ENCODE measurements around the gene CMTM2. TPM values are rescaled to one million over a fixed set of nuclear protein-coding genes. Genes with fewer than 3 reads are reported as not detected.
"Not testable (repeated sequence)": the region's sequence is repeated elsewhere in the genome, so short reads cannot be mapped to it uniquely, and the experiment has no call there.

Gene CMTM2
- total and polyA plus RNA-seq, 5 donors from 2014 or later = 0.49 TPM; not detected in 4

DNA sequence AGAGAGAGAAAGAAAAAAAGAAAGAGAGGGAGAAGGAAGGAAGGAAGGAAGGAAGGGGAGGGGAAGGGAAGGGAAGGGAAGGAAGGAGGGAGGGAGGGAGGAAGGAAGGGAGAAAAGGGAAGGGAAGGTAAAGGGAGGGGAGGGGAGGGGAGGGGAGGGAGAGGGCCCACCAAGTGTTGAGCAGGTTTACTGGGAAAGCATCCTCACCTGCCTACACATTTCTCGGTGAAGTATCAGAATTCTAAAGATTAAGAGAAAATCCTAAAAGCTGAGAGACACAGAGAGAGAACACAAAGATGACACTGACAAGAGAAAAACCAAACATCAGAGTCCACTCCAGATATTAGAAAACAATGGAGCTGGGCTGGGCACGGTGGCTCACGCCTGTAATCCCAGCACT lies 13.0 kb downstream of the CMTM2 start:
- H3K9me3 ChIP-seq (ENCODE audit: control insufficient read depth in 2 of 2, low read length in 2 of 2) = no peaks in the 10 kb centered on the region
- ATAC-seq (ENCODE audit: low read depth in 2 of 2) (no peak), DNase-seq (no peak)
- no peak overlapping the region for H3K27ac Mint-ChIP-seq
- H3K4me3 Mint-ChIP-seq = no peak overlapping the region
- H3K27me3 ChIP-seq (ENCODE audit: control insufficient read depth, insufficient read depth, low read length) = no peaks in the 10 kb centered on the region
- H3K27me3 Mint-ChIP-seq = no peaks in the 10 kb centered on the region
- peaks cover 11 to 40% (median 20%) of the 10 kb centered on the region in 4 donors for H3K4me1 Mint-ChIP-seq
- no peak overlapping the region for H3K27ac ChIP-seq (ENCODE audit: insufficient read depth, low read length, poor library complexity, severe bottlenecking)
- no peaks in the 10 kb centered on the region for H3K36me3 Mint-ChIP-seq
- H3K9me3 Mint-ChIP-seq = peaks cover 0 to 1% (median 0%) of the 10 kb centered on the region in 7 donors
- H3K4me3 ChIP-seq (ENCODE audit: low read depth, low read length) = no peak overlapping the region
- peaks cover 23% of the 10 kb centered on the region for H3K4me1 ChIP-seq (ENCODE audit: control insufficient read depth, insufficient read depth, low read length, poor library complexity, severe bottlenecking)
- H3K36me3 ChIP-seq (ENCODE audit: control insufficient read depth, insufficient read depth, low read length) = no peaks in the 10 kb centered on the region

DNA sequence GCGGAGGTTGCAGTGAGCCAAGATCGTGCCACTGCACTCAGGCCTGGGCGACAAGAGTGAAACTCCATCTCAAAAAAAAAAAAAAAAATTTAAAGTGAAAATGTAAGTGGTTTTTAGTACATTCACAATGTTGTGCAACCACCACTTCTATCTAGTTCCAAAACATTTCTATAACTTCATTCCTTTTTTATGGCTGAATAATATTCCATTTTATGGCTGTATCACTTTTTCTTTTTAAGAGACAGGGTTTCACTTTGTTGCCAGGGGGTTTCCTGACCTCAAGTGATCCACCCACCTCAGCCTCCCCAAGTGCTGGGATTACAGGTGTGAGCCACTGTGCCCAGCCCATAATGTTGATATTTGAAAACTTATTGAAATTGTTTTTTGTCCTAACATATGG lies 13.6 kb downstream of the CMTM2 start:
- no peak overlapping the region for H3K4me3 Mint-ChIP-seq
- no peaks in the 10 kb centered on the region for H3K27me3 Mint-ChIP-seq
- peaks cover 0 to 1% (median 0%) of the 10 kb centered on the region in 7 donors for H3K9me3 Mint-ChIP-seq
- Histone ChIP-seq H3K4me1 (ENCODE audit: control insufficient read depth, insufficient read depth, low read length, poor library complexity, severe bottlenecking) (peaks cover 27% of the 10 kb centered on the region), H3K4me3 (ENCODE audit: low read depth, low read length) (no peak overlapping the region), H3K27ac (ENCODE audit: insufficient read depth, low read length, poor library complexity, severe bottlenecking) (no peak overlapping the region), H3K9me3 (ENCODE audit: control insufficient read depth in 2 of 2, low read length in 2 of 2) (no peaks in the 10 kb centered on the region), H3K27me3 (ENCODE audit: control insufficient read depth, insufficient read depth, low read length) (no peaks in the 10 kb centered on the region), H3K36me3 (ENCODE audit: control insufficient read depth, insufficient read depth, low read length) (no peaks in the 10 kb centered on the region)
- H3K36me3 Mint-ChIP-seq = no peaks in the 10 kb centered on the region
- peaks cover 15 to 41% (median 24%) of the 10 kb centered on the region in 4 donors for H3K4me1 Mint-ChIP-seq
- ATAC-seq (ENCODE audit: low read depth in 2 of 2) (no peak), DNase-seq (no peak)
- no peak overlapping the region for H3K27ac Mint-ChIP-seq

DNA sequence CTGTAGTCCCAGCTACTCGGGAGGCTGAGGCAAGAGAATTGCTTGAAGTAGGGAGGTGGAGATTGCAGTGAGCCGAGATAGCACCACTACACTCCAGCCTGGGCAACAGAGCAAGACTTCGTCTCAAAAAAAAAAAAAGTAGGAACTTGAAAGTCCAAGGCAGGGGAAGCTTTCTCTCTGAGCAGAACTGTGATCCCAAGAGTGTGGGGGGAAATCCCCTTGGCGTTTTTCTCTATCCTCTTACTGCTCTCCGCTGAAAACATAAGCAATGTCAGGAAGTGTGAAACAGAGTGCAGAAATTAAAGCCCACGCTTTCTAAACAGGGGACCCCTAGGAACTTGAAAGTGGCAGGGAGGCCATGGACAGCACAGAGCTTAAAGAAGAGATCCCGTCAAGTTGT lies 15.5 kb downstream of the CMTM2 start:
- H3K27me3 ChIP-seq (ENCODE audit: control insufficient read depth, insufficient read depth, low read length) = no peaks in the 10 kb centered on the region
- H3K27me3 Mint-ChIP-seq = no peaks in the 10 kb centered on the region
- ATAC-seq (ENCODE audit: low read depth in 2 of 2) (no peak), DNase-seq (no peak)
- H3K9me3 Mint-ChIP-seq = peaks cover 0 to 1% (median 0%) of the 10 kb centered on the region in 7 donors
- peak overlapping the region in 1 of 4 donors; percentile 2 for H3K4me3 Mint-ChIP-seq
- no peaks in the 10 kb centered on the region for H3K9me3 ChIP-seq (ENCODE audit: control insufficient read depth in 2 of 2, low read length in 2 of 2)
- H3K4me1 ChIP-seq (ENCODE audit: control insufficient read depth, insufficient read depth, low read length, poor library complexity, severe bottlenecking) = peaks cover 38% of the 10 kb centered on the region
- peaks cover 17 to 44% (median 27%) of the 10 kb centered on the region in 4 donors for H3K4me1 Mint-ChIP-seq
- H3K36me3 Mint-ChIP-seq = no peaks in the 10 kb centered on the region
- H3K27ac ChIP-seq (ENCODE audit: insufficient read depth, low read length, poor library complexity, severe bottlenecking) = no peak overlapping the region
- no peak overlapping the region for H3K27ac Mint-ChIP-seq
- H3K4me3 ChIP-seq (ENCODE audit: low read depth, low read length) = no peak overlapping the region
- H3K36me3 ChIP-seq (ENCODE audit: control insufficient read depth, insufficient read depth, low read length) = no peaks in the 10 kb centered on the region

DNA sequence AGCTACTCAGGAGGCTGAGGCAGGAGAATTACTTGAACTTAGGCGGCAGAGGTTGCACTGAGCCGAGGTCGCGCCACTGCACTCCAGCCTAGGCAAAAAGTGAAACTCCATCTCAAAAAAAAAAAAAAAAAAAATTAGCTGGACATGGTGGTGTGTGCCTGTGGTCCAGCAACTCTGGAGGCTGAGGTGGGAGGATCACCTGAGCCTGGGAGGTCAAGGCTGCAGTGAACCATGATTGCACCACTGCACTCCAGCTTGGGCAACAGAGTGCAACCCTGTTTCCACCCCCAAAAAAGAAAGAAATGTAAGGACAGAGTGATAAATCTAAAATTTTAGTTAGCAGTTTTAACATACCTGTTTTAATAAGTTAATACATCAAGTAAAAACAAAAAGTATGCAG lies 17.3 kb downstream of the CMTM2 start:
- not testable (repeated sequence) for H3K9me3 Mint-ChIP-seq; H3K9me3 ChIP-seq (ENCODE audit: control insufficient read depth in 2 of 2, low read length in 2 of 2); H3K27me3 Mint-ChIP-seq; H3K4me3 ChIP-seq (ENCODE audit: low read depth, low read length); ATAC-seq (ENCODE audit: low read depth in 2 of 2); H3K36me3 Mint-ChIP-seq; H3K36me3 ChIP-seq (ENCODE audit: control insufficient read depth, insufficient read depth, low read length); H3K27ac ChIP-seq (ENCODE audit: insufficient read depth, low read length, poor library complexity, severe bottlenecking); DNase-seq; H3K27me3 ChIP-seq (ENCODE audit: control insufficient read depth, insufficient read depth, low read length)
- Mint-ChIP-seq H3K4me3 (peak overlapping the region in 1 of 4 donors; percentile 63), H3K4me1 (peaks cover 13 to 45% (median 25%) of the 10 kb centered on the region in 4 donors), H3K27ac (peak overlapping the region; percentile 72 to 96 (median 74))
- peaks cover 27% of the 10 kb centered on the region for H3K4me1 ChIP-seq (ENCODE audit: control insufficient read depth, insufficient read depth, low read length, poor library complexity, severe bottlenecking)

DNA sequence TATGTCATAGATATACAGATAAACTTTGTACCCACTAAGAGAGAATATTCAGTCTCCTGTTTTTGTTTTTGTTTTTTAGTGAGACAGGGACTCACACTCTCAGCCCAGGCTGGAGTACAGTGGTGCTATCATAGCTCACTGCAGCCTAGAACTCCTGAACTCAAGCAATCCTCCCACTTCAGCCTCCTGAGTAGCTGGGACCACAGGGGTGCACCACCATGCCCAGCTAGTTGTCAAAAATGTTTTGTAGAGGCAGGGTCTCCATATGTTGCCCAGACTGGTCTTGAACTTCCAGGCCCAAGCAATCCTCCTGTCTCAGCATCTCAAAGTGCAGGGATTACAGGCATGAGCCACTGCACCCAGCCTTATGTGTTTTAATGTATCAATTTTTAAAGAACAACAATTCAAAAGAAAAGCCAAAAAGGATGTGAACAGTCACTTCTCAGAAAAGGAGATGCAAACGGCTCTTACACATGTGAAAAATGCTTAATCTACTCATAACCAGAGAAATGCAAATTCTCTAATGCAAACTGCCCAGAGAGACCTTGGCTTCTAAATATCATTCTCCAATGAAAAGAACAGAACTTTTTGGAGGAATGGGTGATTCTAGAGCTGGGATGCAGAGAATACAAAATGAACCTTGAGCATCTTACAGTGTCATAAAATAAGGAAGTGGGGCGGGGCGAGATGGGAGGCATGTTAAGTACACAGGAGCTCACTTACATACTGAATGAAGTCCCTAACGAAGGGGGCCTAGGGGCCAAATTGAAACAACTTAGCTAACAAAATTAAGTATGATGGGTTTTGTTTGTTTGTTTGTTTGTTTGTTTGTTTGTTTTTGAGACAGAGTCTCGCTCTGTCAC lies 18.0 kb downstream of the CMTM2 start:
- Mint-ChIP-seq H3K4me3 (peak overlapping the region; percentile 30 to 76 (median 60)), H3K9me3 (peaks cover 0 to 4% (median 1%) of the 10 kb centered on the region in 7 donors), H3K27me3 (no peaks in the 10 kb centered on the region), H3K4me1 (peaks cover 13 to 45% (median 25%) of the 10 kb centered on the region in 4 donors), H3K36me3 (no peaks in the 10 kb centered on the region), H3K27ac (peak overlapping the region; percentile 72 to 96 (median 74))
- DNase-seq (peak in 1 of 3 donors; percentile 86), ATAC-seq (ENCODE audit: low read depth in 2 of 2) (peak; percentile 65 to 76)
- peak overlapping the region; percentile 50 for H3K27ac ChIP-seq (ENCODE audit: insufficient read depth, low read length, poor library complexity, severe bottlenecking)
- H3K36me3 ChIP-seq (ENCODE audit: control insufficient read depth, insufficient read depth, low read length) = no peaks in the 10 kb centered on the region
- H3K27me3 ChIP-seq (ENCODE audit: control insufficient read depth, insufficient read depth, low read length) = no peaks in the 10 kb centered on the region
- H3K4me1 ChIP-seq (ENCODE audit: control insufficient read depth, insufficient read depth, low read length, poor library complexity, severe bottlenecking) = peaks cover 27% of the 10 kb centered on the region
- H3K4me3 ChIP-seq (ENCODE audit: low read depth, low read length) = peak overlapping the region; percentile 44
- H3K9me3 ChIP-seq (ENCODE audit: control insufficient read depth in 2 of 2, low read length in 2 of 2) = no peaks in the 10 kb centered on the region

DNA sequence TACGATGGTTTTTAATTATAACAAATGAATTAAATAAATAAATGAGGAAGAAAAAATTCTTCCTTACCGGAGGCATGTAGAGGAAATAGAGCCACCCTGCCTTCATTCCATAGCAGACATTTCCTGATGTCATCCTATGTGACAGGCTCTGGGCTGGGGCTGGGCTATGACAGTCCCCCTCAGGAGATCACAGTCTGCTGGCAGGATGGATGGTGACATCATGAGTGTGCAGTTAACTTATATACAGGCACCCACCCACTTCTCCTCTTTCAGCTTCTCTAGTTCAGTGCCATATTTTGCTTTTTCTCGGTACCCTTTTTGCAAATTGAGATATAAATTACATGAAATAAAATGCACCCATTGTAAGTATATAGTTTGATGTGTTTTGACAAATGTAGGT lies 18.8 kb downstream of the CMTM2 start:
- no peak overlapping the region for H3K27ac ChIP-seq (ENCODE audit: insufficient read depth, low read length, poor library complexity, severe bottlenecking)
- H3K9me3 ChIP-seq (ENCODE audit: control insufficient read depth in 2 of 2, low read length in 2 of 2) = no peaks in the 10 kb centered on the region
- Mint-ChIP-seq H3K27ac (peak overlapping the region; percentile 74 to 80 (median 77)), H3K27me3 (no peaks in the 10 kb centered on the region), H3K9me3 (peaks cover 0 to 4% (median 1%) of the 10 kb centered on the region in 7 donors), H3K36me3 (no peaks in the 10 kb centered on the region), H3K4me1 (peaks cover 13 to 50% (median 27%) of the 10 kb centered on the region in 4 donors), H3K4me3 (peak overlapping the region in 3 of 4 donors; percentile 36 to 55 (median 38))
- ATAC-seq (ENCODE audit: low read depth in 2 of 2) (peak; percentile 31 to 41), DNase-seq (peak in 1 of 3 donors; percentile 75)
- H3K36me3 ChIP-seq (ENCODE audit: control insufficient read depth, insufficient read depth, low read length) = no peaks in the 10 kb centered on the region
- H3K4me1 ChIP-seq (ENCODE audit: control insufficient read depth, insufficient read depth, low read length, poor library complexity, severe bottlenecking) = peaks cover 27% of the 10 kb centered on the region
- H3K4me3 ChIP-seq (ENCODE audit: low read depth, low read length) = no peak overlapping the region
- H3K27me3 ChIP-seq (ENCODE audit: control insufficient read depth, insufficient read depth, low read length) = no peaks in the 10 kb centered on the region

DNA sequence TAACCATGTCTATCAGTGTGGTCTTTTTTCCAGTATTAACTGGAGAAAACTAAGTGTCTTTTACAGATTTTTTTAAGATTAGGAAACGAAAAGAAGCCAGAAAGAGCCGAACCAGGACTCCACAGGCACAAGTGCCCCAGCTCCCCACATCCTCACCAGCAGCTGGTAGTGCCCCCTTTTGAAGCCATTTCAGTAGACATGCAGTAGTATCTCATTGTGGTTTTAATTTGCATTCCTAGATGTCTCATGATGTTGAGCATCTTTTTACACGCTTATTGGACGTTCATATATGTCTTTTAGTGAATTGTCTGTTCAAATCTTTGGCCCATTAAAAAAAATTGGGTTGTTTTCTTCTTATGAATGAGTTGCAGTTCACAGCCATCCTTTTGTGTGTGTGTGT lies 20.5 kb downstream of the CMTM2 start:
- peaks cover 0 to 10% (median 1%) of the 10 kb centered on the region in 7 donors for H3K9me3 Mint-ChIP-seq
- H3K4me3 Mint-ChIP-seq = peak overlapping the region in 2 of 4 donors; percentile 4 to 23
- peaks cover 13 to 57% (median 33%) of the 10 kb centered on the region in 4 donors for H3K4me1 Mint-ChIP-seq
- Histone ChIP-seq H3K36me3 (ENCODE audit: control insufficient read depth, insufficient read depth, low read length) (no peaks in the 10 kb centered on the region), H3K27ac (ENCODE audit: insufficient read depth, low read length, poor library complexity, severe bottlenecking) (no peak overlapping the region), H3K4me3 (ENCODE audit: low read depth, low read length) (no peak overlapping the region), H3K9me3 (ENCODE audit: control insufficient read depth in 2 of 2, low read length in 2 of 2) (no peaks in the 10 kb centered on the region), H3K27me3 (ENCODE audit: control insufficient read depth, insufficient read depth, low read length) (no peaks in the 10 kb centered on the region), H3K4me1 (ENCODE audit: control insufficient read depth, insufficient read depth, low read length, poor library complexity, severe bottlenecking) (peaks cover 38% of the 10 kb centered on the region)
- H3K36me3 Mint-ChIP-seq = no peaks in the 10 kb centered on the region
- peak overlapping the region in 2 of 3 donors; percentile 47 to 75 for H3K27ac Mint-ChIP-seq
- ATAC-seq (ENCODE audit: low read depth in 2 of 2) = no peak
- no peaks in the 10 kb centered on the region for H3K27me3 Mint-ChIP-seq
- peak in 1 of 3 donors; percentile 53 for DNase-seq
